ENCODE results near the gene NUAK1.
"Not testable (repeated sequence)": the region's sequence is repeated elsewhere in the genome, so short reads cannot be mapped to it uniquely, and the experiment has no call there.

Gene NUAK1

GRCh38 chr12:106160915-106161314 lies 22.2 kb upstream of the NUAK1 start:
- H3K4me1 Mint-ChIP-seq (ENCODE audit: low read depth): no peaks in the 10 kb centered on the region
- peaks cover 41% of the 10 kb centered on the region for H3K27me3 Mint-ChIP-seq
- H3K27ac Mint-ChIP-seq: no peak overlapping the region
- H3K9me3 Mint-ChIP-seq: no peaks in the 10 kb centered on the region
- H3K36me3 Mint-ChIP-seq (ENCODE audit: low read depth): no peaks in the 10 kb centered on the region
- no peak overlapping the region for H3K4me3 Mint-ChIP-seq

- no peaks in the 10 kb centered on the region for H3K36me3 Mint-ChIP-seq (ENCODE audit: low read depth)
- H3K27me3 Mint-ChIP-seq: peaks cover 33% of the 10 kb centered on the region
- no peaks in the 10 kb centered on the region for H3K9me3 Mint-ChIP-seq
- H3K27ac Mint-ChIP-seq: no peak overlapping the region
- no peaks in the 10 kb centered on the region for H3K4me1 Mint-ChIP-seq (ENCODE audit: low read depth)
- no peak overlapping the region for H3K4me3 Mint-ChIP-seq
Observed at GRCh38 chr12:106157802-106158201, 19.0 kb upstream of the NUAK1 start.

GRCh38 chr12:106154751-106155273 lies 16.1 kb upstream of the NUAK1 start:
- H3K4me3 Mint-ChIP-seq: no peak overlapping the region
- peaks cover 19% of the 10 kb centered on the region for H3K27me3 Mint-ChIP-seq
- H3K27ac Mint-ChIP-seq: no peak overlapping the region
- no peaks in the 10 kb centered on the region for H3K36me3 Mint-ChIP-seq (ENCODE audit: low read depth)
- no peaks in the 10 kb centered on the region for H3K4me1 Mint-ChIP-seq (ENCODE audit: low read depth)
- H3K9me3 Mint-ChIP-seq: no peaks in the 10 kb centered on the region

DNA sequence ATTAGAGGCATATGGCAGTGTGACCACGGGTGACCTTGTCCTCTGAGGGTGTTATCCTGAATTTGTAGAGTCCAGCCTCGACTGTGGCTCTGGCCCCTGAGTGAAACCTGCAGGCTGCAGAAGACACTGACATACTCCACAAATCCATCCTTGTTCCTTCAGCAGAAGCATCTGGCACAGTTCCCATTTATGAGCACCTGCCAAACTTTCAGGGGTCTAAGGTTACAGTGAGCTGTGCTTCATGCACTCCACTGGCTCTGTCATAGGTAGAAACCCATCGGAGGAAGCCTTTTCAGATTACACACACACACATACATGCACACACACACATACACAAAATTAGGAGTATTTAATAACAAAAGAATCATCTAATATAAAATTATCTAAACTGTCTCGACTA lies 13.6 kb upstream of the NUAK1 start:
- peaks cover 25% of the 10 kb centered on the region for H3K27me3 Mint-ChIP-seq
- H3K4me1 Mint-ChIP-seq (ENCODE audit: low read depth): no peaks in the 10 kb centered on the region
- no peaks in the 10 kb centered on the region for H3K36me3 Mint-ChIP-seq (ENCODE audit: low read depth)

DNA sequence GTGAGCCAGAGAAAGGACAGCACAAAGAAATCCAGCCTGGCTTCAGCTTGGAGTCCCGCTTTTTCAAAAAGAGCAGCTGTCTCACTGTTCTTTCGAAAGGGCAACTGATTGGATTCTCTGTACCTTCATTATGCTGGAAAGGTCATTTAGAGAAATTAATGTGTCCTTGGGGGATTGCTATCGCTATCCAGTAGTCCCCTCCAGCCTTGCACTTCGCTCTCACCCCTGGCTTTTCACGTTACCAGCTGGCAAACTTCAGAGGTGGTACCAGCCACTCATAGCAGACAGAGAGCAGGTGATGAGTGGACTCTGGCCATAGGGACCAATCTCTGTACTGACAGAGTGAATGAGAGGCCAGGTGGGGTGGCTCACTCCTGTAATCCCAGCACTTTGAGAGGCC lies 11.8 kb upstream of the NUAK1 start:
- Mint-ChIP-seq H3K4me1 (ENCODE audit: low read depth) (no peaks in the 10 kb centered on the region), H3K27me3 (peaks cover 28% of the 10 kb centered on the region), H3K4me3 (no peak overlapping the region), H3K27ac (no peak overlapping the region), H3K9me3 (no peaks in the 10 kb centered on the region), H3K36me3 (ENCODE audit: low read depth) (no peaks in the 10 kb centered on the region)

More for the DNA sequence above, 13.6 kb upstream of the NUAK1 start:
- no peak overlapping the region for H3K27ac Mint-ChIP-seq
- H3K9me3 Mint-ChIP-seq: no peaks in the 10 kb centered on the region
- no peak overlapping the region for H3K4me3 Mint-ChIP-seq

DNA sequence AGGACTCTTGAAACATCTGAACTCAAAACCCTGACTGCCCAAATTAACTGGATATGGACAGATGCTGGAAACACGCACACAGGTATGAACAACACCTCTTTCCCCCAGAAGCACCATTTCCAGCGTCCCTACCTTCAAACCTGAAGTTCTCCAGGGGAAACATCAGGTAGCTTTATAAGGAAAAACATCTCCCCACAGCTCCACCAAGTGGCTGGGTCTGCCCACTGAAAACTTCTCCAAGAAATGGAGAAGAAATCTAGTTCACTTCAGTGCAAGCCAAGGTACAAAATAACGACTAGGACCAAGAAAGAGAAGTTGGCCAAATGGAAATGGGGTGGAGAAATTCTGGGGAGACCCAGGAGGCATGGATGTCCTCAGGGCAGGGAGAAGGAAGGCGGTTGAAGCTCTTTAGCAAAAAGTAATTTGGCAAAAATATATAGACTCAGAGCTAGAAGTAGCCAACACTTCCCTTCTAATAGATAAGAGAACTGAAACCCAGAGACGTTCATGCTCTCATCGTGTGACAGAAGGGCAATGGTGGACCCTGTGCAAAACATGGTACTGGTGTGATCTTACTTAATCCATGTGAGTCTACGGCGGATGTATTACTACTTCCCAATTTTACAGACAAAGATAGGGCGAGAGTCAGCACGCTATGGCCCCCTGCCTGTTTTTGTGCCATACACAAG lies 10.5 kb upstream of the NUAK1 start:
- Mint-ChIP-seq H3K9me3 (no peaks in the 10 kb centered on the region), H3K27ac (no peak overlapping the region), H3K4me3 (no peak overlapping the region), H3K4me1 (ENCODE audit: low read depth) (no peaks in the 10 kb centered on the region), H3K27me3 (peaks cover 36% of the 10 kb centered on the region), H3K36me3 (ENCODE audit: low read depth) (no peaks in the 10 kb centered on the region)

DNA sequence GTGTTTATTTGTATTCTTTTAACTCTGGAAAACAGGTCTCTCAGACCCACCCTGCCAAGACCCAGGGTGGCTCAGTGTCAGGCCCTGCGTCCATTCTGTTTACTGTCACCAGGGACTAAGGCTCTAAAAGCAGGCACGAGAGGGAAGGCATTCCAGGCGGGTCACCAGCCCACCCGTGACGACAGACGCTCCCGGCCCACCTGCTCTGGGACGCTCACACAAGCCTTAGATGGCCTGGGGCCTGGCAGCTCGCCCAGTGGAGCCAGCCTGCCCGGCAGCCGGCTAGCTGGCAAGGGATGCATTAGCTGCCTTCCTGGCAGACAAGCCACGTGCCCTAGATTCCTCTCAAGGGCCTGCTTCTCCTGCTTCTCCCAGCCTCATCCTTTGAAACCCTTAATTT lies 9.2 kb upstream of the NUAK1 start:
- no peak overlapping the region for H3K27ac Mint-ChIP-seq
- H3K4me1 Mint-ChIP-seq (ENCODE audit: low read depth): no peaks in the 10 kb centered on the region
- no peak overlapping the region for H3K4me3 Mint-ChIP-seq
- H3K27me3 Mint-ChIP-seq: peaks cover 35% of the 10 kb centered on the region
- no peaks in the 10 kb centered on the region for H3K9me3 Mint-ChIP-seq
- no peaks in the 10 kb centered on the region for H3K36me3 Mint-ChIP-seq (ENCODE audit: low read depth)

GRCh38 chr12:106146987-106147386 lies 8.2 kb upstream of the NUAK1 start:
- H3K27me3 Mint-ChIP-seq: peaks cover 41% of the 10 kb centered on the region
- H3K36me3 Mint-ChIP-seq (ENCODE audit: low read depth): no peaks in the 10 kb centered on the region
- H3K9me3 Mint-ChIP-seq: no peaks in the 10 kb centered on the region
- H3K27ac Mint-ChIP-seq: no peak overlapping the region
- H3K4me3 Mint-ChIP-seq: no peak overlapping the region
- H3K4me1 Mint-ChIP-seq (ENCODE audit: low read depth): no peaks in the 10 kb centered on the region

DNA sequence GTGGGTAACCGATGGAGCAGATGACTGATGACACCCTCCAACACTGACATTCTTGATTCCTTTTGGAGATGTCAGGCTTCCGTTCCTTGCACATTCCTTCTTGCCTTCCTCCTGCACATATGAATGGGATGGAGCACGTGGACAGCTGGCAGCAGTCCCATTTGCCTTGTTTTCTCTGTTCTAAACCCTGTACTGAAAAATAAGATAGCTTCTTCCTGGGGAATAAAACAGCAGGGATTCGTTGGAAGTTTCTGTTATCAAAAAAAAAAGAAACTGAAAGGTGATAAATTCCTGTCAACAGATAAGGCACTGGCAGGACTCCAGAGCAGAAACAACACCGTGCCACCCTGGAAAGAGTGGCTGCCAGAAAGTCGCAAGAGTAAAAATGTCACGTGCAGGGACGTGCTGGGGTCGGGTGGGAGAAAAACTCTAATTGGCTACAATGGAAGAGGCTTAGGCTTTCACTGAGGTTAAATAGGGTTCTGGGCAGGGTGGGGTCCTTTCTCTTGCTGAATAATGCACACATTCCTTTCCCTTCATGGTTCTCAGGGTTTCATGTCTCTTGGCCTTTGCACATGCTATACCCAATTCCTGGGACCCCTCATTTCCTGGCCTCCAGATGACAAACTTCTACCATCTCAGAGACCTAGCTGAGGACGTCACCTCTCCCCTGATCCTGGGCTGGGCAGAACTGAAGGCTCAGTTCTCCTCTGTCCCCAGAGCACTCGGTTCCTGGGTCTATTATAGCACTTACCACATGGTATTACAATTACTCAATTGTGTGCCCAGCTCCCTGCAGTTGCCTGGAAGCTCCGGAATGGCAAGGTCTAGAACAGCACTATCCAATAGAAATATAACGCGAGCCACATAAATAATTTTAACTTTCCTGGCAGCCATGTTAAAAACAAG lies 7.0 kb upstream of the NUAK1 start:
- Mint-ChIP-seq H3K27ac (no peak overlapping the region), H3K36me3 (ENCODE audit: low read depth) (no peaks in the 10 kb centered on the region), H3K4me1 (ENCODE audit: low read depth) (no peaks in the 10 kb centered on the region), H3K4me3 (no peak overlapping the region), H3K27me3 (peaks cover 53% of the 10 kb centered on the region), H3K9me3 (no peaks in the 10 kb centered on the region)

DNA sequence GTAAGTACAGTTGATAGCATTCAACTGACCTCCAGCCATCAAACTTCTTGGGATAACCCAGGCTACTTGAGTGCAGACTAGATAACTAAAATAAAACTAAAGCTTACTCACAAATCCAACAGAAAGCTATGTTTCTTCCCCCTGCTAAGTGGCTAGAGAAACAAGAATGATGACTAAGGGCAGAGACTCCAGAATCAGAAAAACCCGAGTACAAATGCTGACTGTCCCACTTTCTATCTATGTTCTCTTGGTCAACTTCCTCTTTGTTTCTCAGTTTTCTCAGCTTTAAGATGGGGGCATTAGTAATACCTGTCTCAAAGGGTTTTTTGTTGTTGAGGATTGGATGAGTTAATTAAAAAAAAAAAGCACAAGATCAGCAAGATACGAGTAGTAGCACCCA lies 6.1 kb upstream of the NUAK1 start:
- Mint-ChIP-seq H3K27ac (no peak overlapping the region), H3K9me3 (no peaks in the 10 kb centered on the region), H3K27me3 (peaks cover 57% of the 10 kb centered on the region), H3K36me3 (ENCODE audit: low read depth) (no peaks in the 10 kb centered on the region), H3K4me3 (no peak overlapping the region), H3K4me1 (ENCODE audit: low read depth) (peaks cover 4% of the 10 kb centered on the region)

- H3K27me3 Mint-ChIP-seq: peaks cover 57% of the 10 kb centered on the region
- H3K4me3 Mint-ChIP-seq: no peak overlapping the region
- no peaks in the 10 kb centered on the region for H3K9me3 Mint-ChIP-seq
- H3K27ac Mint-ChIP-seq: no peak overlapping the region
- peaks cover 9% of the 10 kb centered on the region for H3K4me1 Mint-ChIP-seq (ENCODE audit: low read depth)
- no peaks in the 10 kb centered on the region for H3K36me3 Mint-ChIP-seq (ENCODE audit: low read depth)
Observed at GRCh38 chr12:106142591-106143261, 4.0 kb upstream of the NUAK1 start.

DNA sequence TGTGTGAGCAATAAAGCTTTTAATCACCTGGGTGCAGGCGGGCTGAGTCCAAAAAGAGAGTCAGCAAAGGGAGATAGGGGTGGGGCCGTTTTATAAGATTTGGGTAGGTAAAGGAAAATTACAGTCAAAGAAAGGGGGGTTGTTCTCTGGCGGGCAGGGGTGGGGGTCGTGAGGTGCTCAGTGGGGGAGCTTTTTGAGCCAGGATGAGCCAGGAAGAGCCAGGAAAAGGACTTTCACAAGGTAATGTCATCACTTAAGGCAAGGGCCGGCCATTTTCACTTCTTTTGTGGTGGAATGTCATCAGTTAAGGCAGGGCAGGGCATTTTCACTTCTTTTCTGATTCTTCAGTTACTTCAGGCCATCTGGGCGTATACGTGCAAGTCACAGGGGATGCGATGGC lies 3.2 kb upstream of the NUAK1 start:
- H3K9me3 Mint-ChIP-seq; H3K27ac Mint-ChIP-seq; H3K36me3 Mint-ChIP-seq (ENCODE audit: low read depth); H3K4me3 Mint-ChIP-seq: not testable (repeated sequence)
- peaks cover 10% of the 10 kb centered on the region for H3K4me1 Mint-ChIP-seq (ENCODE audit: low read depth)
- peaks cover 62% of the 10 kb centered on the region for H3K27me3 Mint-ChIP-seq

GRCh38 chr12:106141452-106141851 lies 2.7 kb upstream of the NUAK1 start:
- no peak overlapping the region for H3K27ac Mint-ChIP-seq
- no peaks in the 10 kb centered on the region for H3K36me3 Mint-ChIP-seq (ENCODE audit: low read depth)
- peaks cover 10% of the 10 kb centered on the region for H3K4me1 Mint-ChIP-seq (ENCODE audit: low read depth)
- no peak overlapping the region for H3K4me3 Mint-ChIP-seq
- H3K9me3 Mint-ChIP-seq: no peaks in the 10 kb centered on the region
- H3K27me3 Mint-ChIP-seq: peaks cover 65% of the 10 kb centered on the region

GRCh38 chr12:106141003-106141402 lies 2.2 kb upstream of the NUAK1 start:
- Mint-ChIP-seq H3K27me3 (peaks cover 69% of the 10 kb centered on the region), H3K4me1 (ENCODE audit: low read depth) (peaks cover 10% of the 10 kb centered on the region), H3K27ac (no peak overlapping the region), H3K36me3 (ENCODE audit: low read depth) (no peaks in the 10 kb centered on the region), H3K4me3 (no peak overlapping the region), H3K9me3 (no peaks in the 10 kb centered on the region)
